ENCODE measurements around the gene DDX20.

- no peak for TF ChIP-seq REST (IDR thresholded peaks at IDR 0.05; ENCODE audit: low read depth)
- TF ChIP-seq RAD21 (IDR thresholded peaks at IDR 0.05; ENCODE audit: low read depth): no peak
These were observed 22.9 kb downstream of the DDX20 start for GRCh38 chr1:111778541-111779051.
